DND-41 (cell line): ENCODE results near the gene PTGDR2.

ENCODE experiments used
- ATAC-seq: fragments of 200-7000 bp; cut with Tn5 transposase; 3 replicates; pipeline ENCODE4 v1.9.1; 2021; ENCODE audit warnings: low read depth; ENCODE audit not compliant: insufficient read depth
- DNase-seq: peaks from one replicate; pipeline ENCODE4 v3.0.0-alpha.2; 2020
- H2AFZ ChIP-seq: 2 replicates; pipeline ENCODE4 v1.6.0; 2012; ENCODE audit warnings: low read depth, low read length
- H3K27ac ChIP-seq: 2 replicates; pipeline ENCODE4 v1.5.1; 2012; ENCODE audit warnings: low read length, inconsistent platforms
- H3K27me3 ChIP-seq: fragments of 200-600 bp; sonication (generic); 2 replicates; pipeline ENCODE4 v1.6.0; 2012; ENCODE audit warnings: low read length, mild to moderate bottlenecking, inconsistent platforms; ENCODE audit not compliant: insufficient read depth, poor library complexity
- H3K36me3 ChIP-seq: 2 replicates; pipeline ENCODE4 v1.5.1; 2012; ENCODE audit warnings: low read length, inconsistent platforms; ENCODE audit not compliant: insufficient read depth
- H3K4me1 ChIP-seq: 2 replicates; pipeline ENCODE4 v1.5.1; 2012; ENCODE audit warnings: mild to moderate bottlenecking, low read length; ENCODE audit not compliant: insufficient read depth
- H3K4me2 ChIP-seq: 2 replicates; pipeline ENCODE4 v1.6.0; 2012; ENCODE audit warnings: mild to moderate bottlenecking, moderate library complexity, low read length, inconsistent platforms; ENCODE audit not compliant: insufficient read depth
- H3K4me3 ChIP-seq, 2 experiments: fragments of 200-600 bp in 1 of 2; shearing (Covaris generic) in 1 of 2; 2 replicates each; pipeline ENCODE4 v1.5.1; 2012 to 2016; ENCODE audit warnings: inconsistent platforms in 2 of 2, low read length in 2 of 2, mild to moderate bottlenecking in 2 of 2, low read depth in 1 of 2, moderate library complexity in 1 of 2
- H3K79me2 ChIP-seq: 2 replicates; pipeline ENCODE4 v1.6.0; 2012; ENCODE audit warnings: low read length, inconsistent platforms; ENCODE audit not compliant: insufficient read depth
- H3K9ac ChIP-seq: 2 replicates; pipeline ENCODE4 v1.6.0; 2012; ENCODE audit warnings: low read depth, mild to moderate bottlenecking, inconsistent platforms, low read length, moderate library complexity
- H3K9me3 ChIP-seq: 2 replicates; pipeline ENCODE4 v1.5.1; 2012; ENCODE audit warnings: low read length, moderate library complexity, mild to moderate bottlenecking, inconsistent platforms; ENCODE audit not compliant: insufficient read depth, severe bottlenecking
- H4K20me1 ChIP-seq: 2 replicates; pipeline ENCODE4 v1.6.0; 2012; ENCODE audit warnings: low read length; ENCODE audit not compliant: insufficient read depth
- EZH2 ChIP-seq: IDR thresholded peaks from 3 replicates; pipeline ENCODE4 v1.6.1; 2012; ENCODE audit warnings: borderline replicate concordance, low read depth, mild to moderate bottlenecking, moderate library complexity, low read length, inconsistent platforms; ENCODE audit not compliant: severe bottlenecking
- TF ChIP-seq, protein P1 (sequence below): IDR thresholded peaks from 2 replicates; pipeline ENCODE4 v1.5.1; 2012; ENCODE audit warnings: borderline replicate concordance, low read length, moderate library complexity, mild to moderate bottlenecking; ENCODE audit not compliant: poor library complexity, severe bottlenecking; ENCODE audit errors: extremely low read depth

The PTGDR2 gene

DNA sequence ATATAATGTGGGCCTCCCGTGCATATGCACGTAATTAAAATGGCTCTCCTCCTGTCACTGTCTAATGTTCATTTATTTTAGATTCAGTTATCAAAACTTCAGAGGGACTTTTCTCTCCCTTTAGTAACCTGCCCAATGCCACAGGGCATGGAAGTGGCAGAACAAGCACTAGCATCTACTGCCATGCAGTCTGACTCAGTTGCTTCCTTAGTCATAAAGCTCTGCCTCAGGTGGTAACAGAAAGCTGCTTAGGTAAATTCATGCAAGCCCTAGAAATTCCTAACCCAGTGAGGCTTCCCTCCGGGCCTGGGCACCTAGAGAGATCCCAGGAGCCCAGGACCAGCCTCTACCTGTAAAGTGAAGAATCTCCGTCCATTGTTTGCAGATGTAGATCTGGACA, 41.7 kb upstream of the PTGDR2 start:
- Histone ChIP-seq H3K79me2 (peaks cover 6% of the 10 kb centered on the region; the same call in 1 of the 2 replicates), H3K4me2 (no peak overlapping the region), H3K27me3 (no peaks in the 10 kb centered on the region), H3K9ac (no peak overlapping the region), H3K4me1 (no peaks in the 10 kb centered on the region), H3K4me3 (no peak overlapping the region), H3K36me3 (peaks cover 94% of the 10 kb centered on the region), H2AFZ (no peak overlapping the region), H3K9me3 (no peaks in the 10 kb centered on the region), H3K27ac (no peak overlapping the region), H4K20me1 (peaks cover 29% of the 10 kb centered on the region; the same call in 1 of the 2 replicates)
- no peak for TF ChIP-seq EZH2
- TF ChIP-seq, protein P1, sequence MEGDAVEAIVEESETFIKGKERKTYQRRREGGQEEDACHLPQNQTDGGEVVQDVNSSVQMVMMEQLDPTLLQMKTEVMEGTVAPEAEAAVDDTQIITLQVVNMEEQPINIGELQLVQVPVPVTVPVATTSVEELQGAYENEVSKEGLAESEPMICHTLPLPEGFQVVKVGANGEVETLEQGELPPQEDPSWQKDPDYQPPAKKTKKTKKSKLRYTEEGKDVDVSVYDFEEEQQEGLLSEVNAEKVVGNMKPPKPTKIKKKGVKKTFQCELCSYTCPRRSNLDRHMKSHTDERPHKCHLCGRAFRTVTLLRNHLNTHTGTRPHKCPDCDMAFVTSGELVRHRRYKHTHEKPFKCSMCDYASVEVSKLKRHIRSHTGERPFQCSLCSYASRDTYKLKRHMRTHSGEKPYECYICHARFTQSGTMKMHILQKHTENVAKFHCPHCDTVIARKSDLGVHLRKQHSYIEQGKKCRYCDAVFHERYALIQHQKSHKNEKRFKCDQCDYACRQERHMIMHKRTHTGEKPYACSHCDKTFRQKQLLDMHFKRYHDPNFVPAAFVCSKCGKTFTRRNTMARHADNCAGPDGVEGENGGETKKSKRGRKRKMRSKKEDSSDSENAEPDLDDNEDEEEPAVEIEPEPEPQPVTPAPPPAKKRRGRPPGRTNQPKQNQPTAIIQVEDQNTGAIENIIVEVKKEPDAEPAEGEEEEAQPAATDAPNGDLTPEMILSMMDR = no peak
- ATAC-seq (no peak), DNase-seq (no peak)

DNA sequence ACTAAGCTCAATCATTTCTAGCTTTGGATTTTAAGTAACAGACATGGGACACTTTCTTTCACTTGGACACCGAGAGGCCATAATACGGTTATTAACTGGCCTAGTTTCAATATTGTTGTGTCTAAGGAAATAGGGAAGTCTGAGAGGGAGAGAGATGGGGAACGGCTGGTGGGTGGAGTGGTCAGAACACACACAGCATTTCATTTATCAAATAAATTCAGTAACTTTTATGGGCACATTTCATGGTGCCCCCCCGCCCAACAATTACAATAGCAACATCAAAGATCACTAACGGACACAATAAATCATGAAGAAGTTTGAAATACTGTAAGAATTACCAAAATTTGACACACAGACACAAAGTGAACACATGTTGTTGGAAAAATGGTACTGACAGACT, 39.9 kb upstream of the PTGDR2 start:
- Histone ChIP-seq H3K36me3 (peaks cover 93% of the 10 kb centered on the region), H3K9ac (no peak overlapping the region), H4K20me1 (peaks cover 20% of the 10 kb centered on the region; the same call in 1 of the 2 replicates), H3K27ac (no peak overlapping the region), H2AFZ (no peak overlapping the region), H3K9me3 (no peaks in the 10 kb centered on the region), H3K4me1 (no peaks in the 10 kb centered on the region), H3K4me3 (no peak overlapping the region), H3K79me2 (no peaks in the 10 kb centered on the region; the same call in 1 of the 2 replicates), H3K4me2 (no peak overlapping the region), H3K27me3 (no peaks in the 10 kb centered on the region)
- ATAC-seq (no peak), DNase-seq (no peak)
- TF ChIP-seq EZH2 = no peak
- TF ChIP-seq, protein P1 = no peak

DNA sequence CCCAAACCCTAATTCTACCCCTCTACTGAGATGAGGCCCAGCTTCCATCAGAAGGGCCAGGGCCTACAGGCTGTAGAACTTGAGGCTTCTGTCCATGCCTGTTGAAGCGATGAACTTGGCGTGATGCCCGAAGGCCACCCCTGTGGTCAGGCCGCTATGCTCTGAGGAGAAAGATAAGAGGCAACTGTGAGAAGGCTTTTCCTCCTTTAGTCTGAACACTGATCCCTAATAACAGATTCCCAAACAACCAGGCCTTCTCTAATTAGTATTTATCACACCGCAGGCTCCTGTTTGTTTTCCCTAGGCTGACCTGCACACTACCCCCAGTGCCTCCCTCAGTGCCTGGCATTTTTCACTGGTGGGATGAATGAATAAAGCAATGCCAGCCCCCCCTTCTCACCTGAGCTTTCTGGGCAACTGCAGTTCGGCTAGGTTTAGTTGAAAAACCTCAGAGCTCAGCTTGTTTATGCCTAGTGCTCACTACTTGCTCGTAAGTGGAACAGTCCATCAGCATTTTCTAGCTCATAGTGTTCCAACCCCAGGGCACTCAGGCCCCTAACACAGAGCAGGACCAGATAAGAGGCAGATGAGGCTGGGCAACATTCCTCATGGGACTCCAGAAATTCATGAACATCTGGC, 35.5 kb upstream of the PTGDR2 start:
- H3K9ac ChIP-seq = no peak overlapping the region
- no peak overlapping the region for H3K27ac ChIP-seq
- H2AFZ ChIP-seq = no peak overlapping the region
- peaks cover 61% of the 10 kb centered on the region for H3K36me3 ChIP-seq
- TF ChIP-seq, protein P1 = no peak
- ATAC-seq (no peak), DNase-seq (no peak)
- peaks cover 12% of the 10 kb centered on the region; the same call in 1 of the 2 replicates for H4K20me1 ChIP-seq
- no peak overlapping the region for H3K4me3 ChIP-seq
- no peaks in the 10 kb centered on the region for H3K79me2 ChIP-seq
- H3K4me2 ChIP-seq = no peak overlapping the region
- no peaks in the 10 kb centered on the region for H3K9me3 ChIP-seq
- H3K4me1 ChIP-seq = no peaks in the 10 kb centered on the region
- H3K27me3 ChIP-seq = no peaks in the 10 kb centered on the region

DNA sequence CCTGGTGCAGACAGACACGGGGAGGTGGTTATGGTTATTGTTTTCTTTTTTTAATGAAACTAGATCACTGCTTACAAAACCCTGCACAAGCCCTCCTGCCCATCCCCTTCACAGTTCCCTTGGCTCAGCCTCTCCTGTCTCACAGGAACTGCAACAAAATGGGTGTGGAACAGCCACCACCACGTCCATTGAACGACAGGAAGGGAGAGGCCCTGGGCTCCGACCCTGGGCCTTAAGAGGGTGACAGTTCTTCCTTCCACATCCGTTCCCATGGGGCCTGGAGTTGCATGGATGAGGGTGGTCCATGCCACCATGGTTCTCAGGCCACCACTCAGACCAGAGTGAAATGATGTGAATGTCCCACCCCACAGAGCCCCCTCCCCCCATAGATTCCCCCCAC, 34.9 kb upstream of the PTGDR2 start:
- ATAC-seq = no peak
- Histone ChIP-seq H3K36me3 (peaks cover 56% of the 10 kb centered on the region), H3K27ac (no peak overlapping the region), H3K79me2 (no peaks in the 10 kb centered on the region), H3K4me1 (no peaks in the 10 kb centered on the region), H2AFZ (no peak overlapping the region), H4K20me1 (peaks cover 12% of the 10 kb centered on the region; the same call in 1 of the 2 replicates), H3K9me3 (no peaks in the 10 kb centered on the region), H3K4me2 (no peak overlapping the region), H3K4me3 (no peak overlapping the region), H3K9ac (no peak overlapping the region), H3K27me3 (no peaks in the 10 kb centered on the region)
- no peak for DNase-seq
- no peak for TF ChIP-seq EZH2
- TF ChIP-seq, protein P1 = no peak
